NOMO-1 treated with DMSO at 0.1 percent for 48 hours (cell line): Measurements from ENCODE around the gene TNFRSF19.

Experiments used
- DNase-seq: peaks from one replicate; lab custom pipeline; 2025; ENCODE audit not compliant: unreplicated experiment; lab: John Stamatoyannopoulos, UW

Gene TNFRSF19

GRCh38 chr13:23600534-23600933, 30.3 kb downstream of the TNFRSF19 start:
- no peak for DNase-seq

GRCh38 chr13:23605831-23606230, 35.6 kb downstream of the TNFRSF19 start:
- no peak for DNase-seq

GRCh38 chr13:23608138-23608537, 37.9 kb downstream of the TNFRSF19 start:
- DNase-seq, result no peak

- DNase-seq, result no peak
Measured at GRCh38 chr13:23608701-23609413, 38.6 kb downstream of the TNFRSF19 start.

GRCh38 chr13:23609414-23609760, 39.2 kb downstream of the TNFRSF19 start:
- DNase-seq, result peak; percentile 12

GRCh38 chr13:23609874-23610576, 39.8 kb downstream of the TNFRSF19 start:
- peak; percentile 41 for DNase-seq

GRCh38 chr13:23610966-23611491, 40.8 kb downstream of the TNFRSF19 start:
- no peak for DNase-seq

- no peak for DNase-seq
Measured at GRCh38 chr13:23612182-23612581, 42.0 kb downstream of the TNFRSF19 start.

GRCh38 chr13:23612731-23613130, 42.5 kb downstream of the TNFRSF19 start:
- DNase-seq, result no peak

GRCh38 chr13:23613596-23613995, 43.4 kb downstream of the TNFRSF19 start:
- DNase-seq, result no peak

GRCh38 chr13:23615395-23616081, 45.3 kb downstream of the TNFRSF19 start:
- DNase-seq, result no peak

GRCh38 chr13:23616228-23616627, 46.0 kb downstream of the TNFRSF19 start:
- DNase-seq, result no peak

GRCh38 chr13:23617551-23618024, 47.4 kb downstream of the TNFRSF19 start:
- DNase-seq, result no peak

GRCh38 chr13:23618341-23618740, 48.1 kb downstream of the TNFRSF19 start:
- DNase-seq, result no peak

GRCh38 chr13:23619068-23619855, 49.0 kb downstream of the TNFRSF19 start:
- no peak for DNase-seq

GRCh38 chr13:23620211-23620610, 50.0 kb downstream of the TNFRSF19 start:
- no peak for DNase-seq

- DNase-seq, result no peak
Measured at GRCh38 chr13:23620613-23621315, 50.6 kb downstream of the TNFRSF19 start.

GRCh38 chr13:23621316-23621645, 51.1 kb downstream of the TNFRSF19 start:
- no peak for DNase-seq

- DNase-seq, result no peak
Measured at GRCh38 chr13:23622985-23623384, 52.8 kb downstream of the TNFRSF19 start.

GRCh38 chr13:23623394-23623793, 53.2 kb downstream of the TNFRSF19 start:
- DNase-seq, result no peak
